ENCODE data around the gene FNBP1.

- TF ChIP-seq CTCF (IDR thresholded peaks at IDR 0.05) = no peak
- TF ChIP-seq EZH2 (IDR thresholded peaks at IDR 0.05; ENCODE audit: borderline replicate concordance, insufficient read depth, low read depth, low read length, poor library complexity, severe bottlenecking) = no peak
These were observed 142.5 kb downstream of the FNBP1 start for GRCh38 chr9:129900263-129901027.

All from B cell (primary cell).